WTC11 (cell line): ENCODE data around the gene ZBTB44.

Experiments
- FOXP1 ChIP-seq: sonication (generic); formaldehyde crosslinking; IDR thresholded peaks from 2 replicates; pipeline ENCODE4 v1.8.0; 2022; ENCODE audit warnings: missing genetic modification reagents, mild to moderate bottlenecking, moderate library complexity, borderline replicate concordance
- JUN ChIP-seq: sonication (generic); formaldehyde crosslinking; IDR thresholded peaks from 2 replicates; pipeline ENCODE4 v1.8.0; 2023; ENCODE audit warnings: mild to moderate bottlenecking, missing genetic modification reagents

DNA sequence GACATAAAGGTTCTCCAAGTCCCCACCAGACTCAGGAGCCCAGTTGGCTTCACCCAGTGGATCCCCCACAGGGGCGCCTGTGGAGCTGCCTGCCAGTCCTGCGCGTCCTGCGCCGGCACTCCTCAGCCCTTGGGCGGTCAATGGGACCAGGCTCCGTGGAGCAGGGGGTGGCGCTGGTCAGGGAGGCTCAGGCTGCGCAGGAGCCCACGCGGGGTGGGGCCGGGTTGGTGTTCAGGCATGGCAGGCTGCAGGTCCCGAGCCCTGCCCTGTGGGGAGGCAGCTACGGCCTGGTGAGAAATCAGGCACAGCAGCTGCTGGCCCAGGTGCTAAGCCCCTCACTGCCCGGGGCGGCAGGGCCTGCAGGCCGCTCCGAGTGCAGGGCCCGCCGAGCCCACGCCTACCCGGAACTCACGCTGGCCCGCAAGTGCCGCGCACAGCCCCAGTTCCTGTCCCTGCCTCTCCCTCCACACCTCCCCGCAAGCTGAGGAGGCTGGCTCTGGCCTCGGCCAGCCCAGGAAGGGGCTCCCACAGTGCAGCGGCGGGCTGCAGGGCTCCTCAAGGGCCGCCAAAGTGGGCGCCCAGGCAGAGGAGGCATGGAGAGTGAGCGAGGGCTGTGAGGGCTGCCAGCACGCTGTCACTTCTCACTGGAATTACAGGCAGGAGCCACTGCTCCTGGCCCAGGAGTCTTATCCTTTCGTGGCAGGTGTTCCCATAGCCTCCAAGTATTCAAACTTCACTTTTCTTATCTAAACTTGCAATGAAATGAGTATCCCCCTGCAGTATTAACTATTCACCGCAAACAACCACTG lies 22.8 kb upstream of the ZBTB44 start:
- no peak for TF ChIP-seq JUN (CRISPR knock-in tag)
- TF ChIP-seq FOXP1: no peak
